Right cardiac atrium (tissue), 5 donors: ENCODE measurements around the gene POLR3F. TPM values are rescaled to one million over a fixed set of nuclear protein-coding genes. Genes with fewer than 3 reads are reported as not detected.
"Not testable (repeated sequence)": the region's sequence is repeated elsewhere in the genome, so short reads cannot be mapped to it uniquely, and the experiment has no call there.

Experiments used
- ATAC-seq, 2 donors: fragments of 200-7000 bp; cut with Tn5 transposase; one replicate each; pipeline versions ENCODE4 v1.8.0 to v1.9.1; 2020; ENCODE audit warnings: moderate library complexity in 2 of 2, mild to moderate bottlenecking in 1 of 2
- DNase-seq, 3 donors: peaks; one replicate each; pipeline ENCODE4 v3.0.0-alpha.2; 2020
- H3K27ac ChIP-seq: one replicate; pipeline ENCODE4 v1.5.1; 2013; ENCODE audit warnings: mild to moderate bottlenecking, low read length, control low read depth, moderate library complexity
- H3K27me3 ChIP-seq: one replicate; pipeline ENCODE4 v1.6.1; 2013; ENCODE audit not compliant: control insufficient read depth, insufficient read depth
- H3K4me1 ChIP-seq: one replicate; pipeline ENCODE4 v1.6.1; 2013; ENCODE audit warnings: low read length; ENCODE audit not compliant: control insufficient read depth, insufficient read depth
- H3K4me3 ChIP-seq: one replicate; pipeline ENCODE4 v1.5.1; 2013; ENCODE audit warnings: low read length, control low read depth
- H3K9me3 ChIP-seq: one replicate; pipeline ENCODE4 v1.6.1; 2013; ENCODE audit warnings: low read length; ENCODE audit not compliant: control insufficient read depth
- WGBS: extraction: QIAGEN DNeasy Blood & Tissue Kit; methylation state at CpG from one replicate; pipeline ENCODE4 v1.1.7; 2013; 5-methylcytosine and 5-hydroxymethylcytosine counted together
- intact Hi-C, 4 donors: fragments of 100-400 bp; cut with DNase I; formaldehyde crosslinking; loops; one replicate each; pipeline versions ENCODE4 v1.11.0 to v1.14.0; 2022 to 2023
- polyA plus RNA-seq: library from polyadenylated mRNA; stranded (reverse); fragments of 200-250 nt; gene quantifications from one replicate; pipeline ENCODE4 v1.2.3, GENCODE V29; 2013
- total RNA-seq, 4 donors: library from RNA; stranded (reverse); fragmentation: NEBNext Ultra II Directional; extraction: Animal tissue kit (Norgen Biotek cat#: 25700); gene quantifications; one replicate each; pipeline ENCODE4 v1.2.1, GENCODE V29; 2021
- donor health status: healthy with polysubstance abuse.
- donor health status: DM: no; HTN: yes; CAD: no.
- donor health status: DM: no; HTN: no; CAD: no.
- donor health status: DM: no; HTN: yes; CAD: no; lungs with severe emphysema.
- donor health status: DM: yes; HTN: yes; CAD: no.

Gene POLR3F
- total and polyA plus RNA-seq, 5 donors, result 6.1 to 8.7 (median 7.4) TPM

- H3K27me3 ChIP-seq, result no peaks in the 10 kb centered on the region
- H3K27ac ChIP-seq, result peak overlapping the region; percentile 100
- peak overlapping the region; percentile 88 for H3K4me3 ChIP-seq
- WGBS, result 68% methylated on average over 8 of the region's 8 CpGs
- no peaks in the 10 kb centered on the region for H3K4me1 ChIP-seq
- intact Hi-C loops, result no loop called here
- ATAC-seq, result no peak
- H3K9me3 ChIP-seq, result no peaks in the 10 kb centered on the region
- DNase-seq, result no peak
These were observed 39.6 kb downstream of the POLR3F start for GRCh38 chr20:18506744-18507143.

GRCh38 chr20:18507218-18508191, 40.3 kb downstream of the POLR3F start, which contains the start of gene SEC23B:
TSS of gene SEC23B (plus strand) at chr20:18507940. CDS start at chr20:18510836, 2,896 bp downstream.
- Histone ChIP-seq H3K4me1 (no peaks in the 10 kb centered on the region), H3K9me3 (no peaks in the 10 kb centered on the region), H3K27ac (peak within 1 kb of the TSS; percentile 100), H3K4me3 (peak within 1 kb of the TSS; percentile 88), H3K27me3 (no peaks in the 10 kb centered on the region)
- intact Hi-C loops, result no loop called here
- DNase-seq, result peak; percentile 97 to 99 (median 98)
- ATAC-seq, result peak; percentile 99
- WGBS, result under 1% methylated on average over 69 of the region's 69 CpGs

- ATAC-seq, result no peak
- no peak for DNase-seq
- Histone ChIP-seq H3K4me1 (no peaks in the 10 kb centered on the region), H3K4me3 (no peak overlapping the region), H3K27ac (no peak overlapping the region), H3K9me3 (no peaks in the 10 kb centered on the region), H3K27me3 (no peaks in the 10 kb centered on the region)
- intact Hi-C loops, result no loop called here
- 88% methylated on average over 1 of the region's 1 CpG for WGBS
These were observed 44.4 kb downstream of the POLR3F start for GRCh38 chr20:18511571-18511970.

GRCh38 chr20:18513208-18513607, 46.0 kb downstream of the POLR3F start:
- WGBS, result 89% methylated on average over 7 of the region's 7 CpGs
- ATAC-seq (no peak), DNase-seq (no peak)
- no peak overlapping the region for H3K4me3 ChIP-seq
- no peaks in the 10 kb centered on the region for H3K27me3 ChIP-seq
- H3K27ac ChIP-seq, result no peak overlapping the region
- no peaks in the 10 kb centered on the region for H3K4me1 ChIP-seq
- no peaks in the 10 kb centered on the region for H3K9me3 ChIP-seq
- intact Hi-C loops, result no loop called here

GRCh38 chr20:18514127-18514526, 46.9 kb downstream of the POLR3F start:
- ATAC-seq (no peak), DNase-seq (no peak)
- Histone ChIP-seq H3K4me3 (no peak overlapping the region), H3K4me1 (no peaks in the 10 kb centered on the region), H3K27me3 (no peaks in the 10 kb centered on the region), H3K27ac (no peak overlapping the region), H3K9me3 (no peaks in the 10 kb centered on the region)
- WGBS, result 88% methylated on average over 5 of the region's 5 CpGs
- intact Hi-C loops, result no loop called here

- Histone ChIP-seq H3K27ac (no peak overlapping the region), H3K9me3 (no peaks in the 10 kb centered on the region), H3K27me3 (no peaks in the 10 kb centered on the region), H3K4me3 (no peak overlapping the region), H3K4me1 (no peaks in the 10 kb centered on the region)
- no peak for ATAC-seq
- intact Hi-C loops, result no loop called here
- DNase-seq, result no peak
These were observed 48.8 kb downstream of the POLR3F start for GRCh38 chr20:18515973-18516372.

- H3K9me3 ChIP-seq, DNase-seq, H3K4me1 ChIP-seq, H3K27ac ChIP-seq, H3K4me3 ChIP-seq, H3K27me3 ChIP-seq, intact Hi-C loops, ATAC-seq: not testable (repeated sequence)
- WGBS, result 94% methylated on average over 9 of the region's 9 CpGs
These were observed 54.9 kb downstream of the POLR3F start for GRCh38 chr20:18522066-18522465.

- ATAC-seq, result no peak
- intact Hi-C loops, result no loop called here
- DNase-seq, result no peak
- no peaks in the 10 kb centered on the region for H3K4me1 ChIP-seq
- H3K9me3 ChIP-seq, result no peaks in the 10 kb centered on the region
- no peaks in the 10 kb centered on the region for H3K27me3 ChIP-seq
- 84% methylated on average over 2 of the region's 2 CpGs for WGBS
- H3K4me3 ChIP-seq, result no peak overlapping the region
- H3K27ac ChIP-seq, result no peak overlapping the region
These were observed 55.9 kb downstream of the POLR3F start for GRCh38 chr20:18523066-18523465.

GRCh38 chr20:18524646-18525045, 57.5 kb downstream of the POLR3F start:
- intact Hi-C loops, result no loop called here
- Histone ChIP-seq H3K4me1 (no peaks in the 10 kb centered on the region), H3K27me3 (no peaks in the 10 kb centered on the region), H3K27ac (no peak overlapping the region), H3K4me3 (no peak overlapping the region), H3K9me3 (no peaks in the 10 kb centered on the region)
- WGBS, result 100% methylated on average over 1 of the region's 1 CpG
- ATAC-seq (no peak), DNase-seq (no peak)

GRCh38 chr20:18526761-18527160, 59.6 kb downstream of the POLR3F start:
- H3K27me3 ChIP-seq, H3K9me3 ChIP-seq, intact Hi-C loops, H3K4me3 ChIP-seq, H3K27ac ChIP-seq, DNase-seq, ATAC-seq, H3K4me1 ChIP-seq: not testable (repeated sequence)
- WGBS, result 81% methylated on average over 14 of the region's 14 CpGs

- Histone ChIP-seq H3K4me1 (no peaks in the 10 kb centered on the region), H3K9me3 (no peaks in the 10 kb centered on the region), H3K4me3 (no peak overlapping the region), H3K27ac (no peak overlapping the region), H3K27me3 (no peaks in the 10 kb centered on the region)
- 89% methylated on average over 2 of the region's 2 CpGs for WGBS
- ATAC-seq, result no peak
- no peak for DNase-seq
- intact Hi-C loops, result no loop called here
These were observed 60.1 kb downstream of the POLR3F start for GRCh38 chr20:18527339-18527738.
